ENCODE measurements around the gene PSME3.

The PSME3 gene

GRCh38 chr17:42832934-42833766, at the start of gene PSME3:
PSME3 (plus strand) TSS chr17:42833397; CDS start chr17:42833632, 235 bp downstream.
- DNase-seq (ENCODE audit: low read depth) = peak; percentile 81

- no peak for DNase-seq (ENCODE audit: low read depth)
Observed at GRCh38 chr17:42783791-42784138, 49.4 kb upstream of the PSME3 start.

GRCh38 chr17:42784409-42784808, 48.8 kb upstream of the PSME3 start:
- no peak for DNase-seq (ENCODE audit: low read depth)

GRCh38 chr17:42784811-42785592, 48.2 kb upstream of the PSME3 start:
- no peak for DNase-seq (ENCODE audit: low read depth)

GRCh38 chr17:42787266-42787665, 45.9 kb upstream of the PSME3 start:
- no peak for DNase-seq (ENCODE audit: low read depth)

GRCh38 chr17:42791948-42792347, 41.2 kb upstream of the PSME3 start:
- no peak for DNase-seq (ENCODE audit: low read depth)

- no peak for DNase-seq (ENCODE audit: low read depth)
Observed at GRCh38 chr17:42792545-42792944, 40.7 kb upstream of the PSME3 start.

- no peak for DNase-seq (ENCODE audit: low read depth)
Observed at GRCh38 chr17:42795061-42795460, 38.1 kb upstream of the PSME3 start.

GRCh38 chr17:42795465-42795864, 37.7 kb upstream of the PSME3 start:
- DNase-seq (ENCODE audit: low read depth) = no peak

- DNase-seq (ENCODE audit: low read depth) = no peak
Observed at GRCh38 chr17:42796066-42796758, 37.0 kb upstream of the PSME3 start.

GRCh38 chr17:42797067-42798007, 35.9 kb upstream of the PSME3 start:
- no peak for DNase-seq (ENCODE audit: low read depth)

- no peak for DNase-seq (ENCODE audit: low read depth)
Observed at GRCh38 chr17:42798011-42798382, 35.2 kb upstream of the PSME3 start.

GRCh38 chr17:42798383-42799380, 34.5 kb upstream of the PSME3 start, which contains the start of the genes CNTD1 and COA3:
CNTD1 (plus strand) TSS chr17:42798861; CDS start chr17:42799068, 207 bp downstream.
COA3 (minus strand) TSS chr17:42798704; CDS start chr17:42798681, 23 bp downstream.
- DNase-seq (ENCODE audit: low read depth) = peak; percentile 62

GRCh38 chr17:42803074-42803883, 29.9 kb upstream of the PSME3 start:
- DNase-seq (ENCODE audit: low read depth) = no peak

GRCh38 chr17:42804918-42805367, 28.3 kb upstream of the PSME3 start:
- DNase-seq (ENCODE audit: low read depth) = no peak

- no peak for DNase-seq (ENCODE audit: low read depth)
Observed at GRCh38 chr17:42806249-42806648, 26.9 kb upstream of the PSME3 start.

- DNase-seq (ENCODE audit: low read depth) = no peak
Observed at GRCh38 chr17:42809250-42809649, 23.9 kb upstream of the PSME3 start.

GRCh38 chr17:42814633-42815399, 18.4 kb upstream of the PSME3 start:
- no peak for DNase-seq (ENCODE audit: low read depth)

All from stimulated activated CD8-positive, alpha-beta memory T cell treated with anti-CD3 and anti-CD28 coated beads, Interleukin-7, amount 100 ng/mL, for 24 hours (primary cell).